Osteoblast (primary cell): ENCODE measurements around the gene OXER1. TPM values are rescaled to one million over a fixed set of nuclear protein-coding genes. Genes with fewer than 3 reads are reported as not detected.

Experiments used
- DNase-seq: peaks from one replicate; pipeline ENCODE4 v3.0.0; 2011; ENCODE audit warnings: low spot score, mixed read lengths; ENCODE audit not compliant: insufficient read length; ENCODE audit errors: missing footprints
- H2AFZ ChIP-seq: 2 replicates; pipeline ENCODE4 v1.6.0; 2011; ENCODE audit warnings: mild to moderate bottlenecking, low read length
- H3K27ac ChIP-seq: 2 replicates; pipeline ENCODE4 v1.5.1; 2011; ENCODE audit warnings: mild to moderate bottlenecking, low read depth, low read length, moderate library complexity
- H3K27me3 ChIP-seq: 2 replicates; pipeline ENCODE4 v1.6.0; 2012; ENCODE audit warnings: mild to moderate bottlenecking, control low read depth, inconsistent platforms, low read length, moderate library complexity; ENCODE audit not compliant: insufficient read depth
- H3K36me3 ChIP-seq: 2 replicates; pipeline ENCODE4 v1.5.1; 2011; ENCODE audit warnings: mild to moderate bottlenecking, low read length, control low read depth, moderate library complexity; ENCODE audit not compliant: insufficient read depth
- H3K4me1 ChIP-seq: 2 replicates; pipeline ENCODE4 v1.5.1; 2011; ENCODE audit warnings: mild to moderate bottlenecking, low read length, control low read depth, moderate library complexity; ENCODE audit not compliant: insufficient read depth
- H3K4me2 ChIP-seq: 2 replicates; pipeline ENCODE4 v1.6.0; 2011; ENCODE audit warnings: mild to moderate bottlenecking, low read length; ENCODE audit not compliant: insufficient read depth
- H3K4me3 ChIP-seq: fragments of 200-600 bp; sonication (generic); 3 replicates; pipeline ENCODE4 v1.5.1; 2012; ENCODE audit warnings: mild to moderate bottlenecking, low read length, inconsistent platforms; ENCODE audit not compliant: insufficient read depth
- H3K79me2 ChIP-seq: 2 replicates; pipeline ENCODE4 v1.6.0; 2012; ENCODE audit warnings: mild to moderate bottlenecking, low read length, control low read depth, inconsistent platforms; ENCODE audit not compliant: insufficient read depth
- H3K9me3 ChIP-seq: 2 replicates; pipeline ENCODE4 v1.5.1; 2011; ENCODE audit warnings: low read depth, low read length, control low read depth
- H4K20me1 ChIP-seq: 2 replicates; pipeline ENCODE4 v1.6.0; 2012; ENCODE audit warnings: mild to moderate bottlenecking, low read length, control low read depth; ENCODE audit not compliant: insufficient read depth
- CTCF ChIP-seq: IDR thresholded peaks from 2 replicates; pipeline ENCODE4 v1.5.1; 2011; ENCODE audit warnings: mild to moderate bottlenecking, low read depth, low read length, moderate library complexity; ENCODE audit errors: extremely low read depth
- total RNA-seq: library from RNA; depleted of rRNA; stranded (reverse); fragments of >200 nt; gene quantifications from 2 replicates; pipeline ENCODE4 v1.2.3, GENCODE V29; 2012

OXER1 gene
- total RNA-seq, 1 donor: not detected

DNA sequence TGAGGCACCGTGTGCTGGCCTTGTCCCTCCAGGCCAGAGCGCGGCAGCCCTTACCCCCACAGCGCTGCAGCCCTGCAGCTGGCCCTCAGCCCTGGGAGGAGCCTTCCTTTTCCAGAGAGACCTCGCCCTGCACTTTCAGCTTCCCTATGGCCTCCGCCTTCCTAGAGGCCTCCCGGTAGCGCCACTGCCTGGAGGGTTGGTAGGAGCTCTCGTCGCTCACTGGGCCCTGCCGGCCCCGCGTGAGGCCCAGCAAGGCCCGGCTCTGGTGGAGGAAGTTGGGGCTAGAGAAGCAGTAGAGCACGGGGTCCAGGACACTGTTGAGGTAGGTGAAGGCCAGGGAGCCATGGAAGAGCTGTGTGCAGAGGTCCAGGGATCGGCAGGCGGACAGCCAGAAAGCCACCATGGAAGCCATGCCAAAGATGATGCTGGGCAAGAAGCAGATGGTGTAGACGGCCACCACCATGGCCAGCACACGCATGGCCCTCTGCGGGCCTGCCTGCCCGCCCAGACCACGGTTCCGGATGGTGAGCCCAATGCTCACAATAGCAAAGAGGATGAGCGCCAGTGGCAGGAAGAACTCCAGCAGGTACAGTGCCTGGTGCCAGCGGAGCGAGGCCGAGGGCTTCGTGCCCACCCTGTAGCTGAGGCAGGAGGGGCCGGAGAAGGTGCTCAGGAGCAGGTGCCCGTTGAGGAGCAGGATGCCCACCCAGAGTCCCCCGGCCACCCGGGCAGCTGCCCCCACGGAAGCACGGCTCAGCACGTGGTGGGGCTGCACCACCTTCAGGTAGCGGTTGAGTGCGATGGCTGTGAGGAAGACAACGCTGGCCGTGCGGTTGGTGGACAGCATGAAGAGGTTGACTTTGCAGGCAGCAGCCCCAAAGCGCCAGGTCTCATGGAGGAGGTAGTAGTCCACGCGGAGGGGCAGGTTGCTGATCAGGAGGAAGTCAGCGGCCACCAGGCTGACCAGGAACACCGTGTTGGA lies 821 bp downstream of the OXER1 start:
- H3K9me3 ChIP-seq: no peaks in the 10 kb centered on the region
- H3K27me3 ChIP-seq: no peaks in the 10 kb centered on the region
- H3K36me3 ChIP-seq: no peaks in the 10 kb centered on the region
- H3K4me2 ChIP-seq: no peak overlapping the region
- TF ChIP-seq CTCF: no peak
- H3K4me1 ChIP-seq: no peaks in the 10 kb centered on the region
- peak; percentile 68 for DNase-seq
- H3K79me2 ChIP-seq: no peaks in the 10 kb centered on the region
- no peak overlapping the region for H2AFZ ChIP-seq
- no peaks in the 10 kb centered on the region for H4K20me1 ChIP-seq
- H3K27ac ChIP-seq: no peak overlapping the region
- H3K4me3 ChIP-seq: no peak overlapping the region

- Histone ChIP-seq H3K27ac (no peak overlapping the region), H3K4me1 (no peaks in the 10 kb centered on the region), H3K4me2 (no peak overlapping the region), H3K4me3 (no peak overlapping the region), H3K27me3 (no peaks in the 10 kb centered on the region), H3K9me3 (no peaks in the 10 kb centered on the region), H4K20me1 (no peaks in the 10 kb centered on the region), H2AFZ (no peak overlapping the region), H3K79me2 (no peaks in the 10 kb centered on the region), H3K36me3 (no peaks in the 10 kb centered on the region)
- TF ChIP-seq CTCF: no peak
- peak; percentile 15 for DNase-seq
These were observed 1.8 kb downstream of the OXER1 start for GRCh38 chr2:42762155-42762554.

- Histone ChIP-seq H3K4me3 (no peak overlapping the region), H3K27ac (no peak overlapping the region), H3K79me2 (no peaks in the 10 kb centered on the region), H3K4me2 (no peak overlapping the region), H2AFZ (no peak overlapping the region), H3K9me3 (no peaks in the 10 kb centered on the region), H3K27me3 (no peaks in the 10 kb centered on the region), H3K36me3 (no peaks in the 10 kb centered on the region), H4K20me1 (no peaks in the 10 kb centered on the region), H3K4me1 (no peaks in the 10 kb centered on the region)
- DNase-seq: peak; percentile 11
- no peak for TF ChIP-seq CTCF
These were observed 2.4 kb downstream of the OXER1 start for GRCh38 chr2:42761554-42761953.

DNA sequence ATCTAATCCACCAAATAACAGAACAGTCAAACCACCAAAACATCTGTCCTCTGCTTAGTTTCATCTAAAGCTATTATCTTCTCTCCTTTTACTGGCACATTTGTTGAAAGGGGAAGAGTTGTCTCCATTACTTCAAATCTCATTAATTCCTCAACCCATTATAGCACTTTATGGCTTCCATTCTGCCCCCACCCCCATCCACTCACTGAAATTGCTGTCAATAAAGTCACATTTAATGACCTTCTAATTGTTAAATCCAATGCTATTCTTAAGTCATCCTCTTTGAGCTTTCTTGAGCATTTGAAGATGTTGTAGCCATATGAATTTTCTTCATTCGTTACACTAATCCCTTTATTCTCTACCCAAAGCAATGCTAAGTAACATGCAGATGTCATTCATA lies 5.2 kb downstream of the OXER1 start:
- H3K4me2 ChIP-seq: no peak overlapping the region
- no peak overlapping the region for H2AFZ ChIP-seq
- no peak for TF ChIP-seq CTCF
- DNase-seq: no peak
- no peaks in the 10 kb centered on the region for H3K27me3 ChIP-seq
- no peaks in the 10 kb centered on the region for H3K79me2 ChIP-seq
- H3K36me3 ChIP-seq: no peaks in the 10 kb centered on the region
- peaks cover 12% of the 10 kb centered on the region for H3K4me1 ChIP-seq
- no peak overlapping the region for H3K4me3 ChIP-seq
- no peaks in the 10 kb centered on the region for H3K9me3 ChIP-seq
- H3K27ac ChIP-seq: no peak overlapping the region
- H4K20me1 ChIP-seq: no peaks in the 10 kb centered on the region
